Caco-2 (cell line): ENCODE data around the gene JPH3. TPM values are rescaled to one million over a fixed set of nuclear protein-coding genes. Genes with fewer than 3 reads are reported as not detected.
A peak's percentile ranks its signal among the peaks of the same experiment; 100 is the strongest.

Source experiments
- BruUV-seq: library from RNA; stranded (reverse); fragments of 400-500 nt; replicated peaks from 2 replicates; lab custom pipeline; 2021; lab: Mats Ljungman, UMichigan
- CTCF ChIA-PET: fragments of 300-600 bp; sonication (Branson Sonifier 250); formaldehyde crosslinking; loops from one replicate; lab custom pipeline; 2022; ENCODE audit warnings: antibody characterized with exemption; lab: Charles Lee
- POLR2A ChIA-PET: fragments of 300-600 bp; sonication (Branson Sonifier 250); formaldehyde crosslinking; loops from one replicate; lab custom pipeline; 2022; ENCODE audit warnings: antibody characterized with exemption; lab: Charles Lee
- DNase-seq, 2 experiments: peaks; one replicate each; pipeline versions ENCODE4 v3.0.0 to v3.0.0-alpha.2; 2020 to 2022
- H3K27me3 ChIP-seq: replicated peaks from 2 replicates; pipeline ENCODE4 v1.6.0; 2011; ENCODE audit warnings: low read length; ENCODE audit not compliant: control insufficient read depth, insufficient read depth
- H3K36me3 ChIP-seq: 2 replicates; pipeline ENCODE4 v1.5.1; 2011; ENCODE audit warnings: low read length; ENCODE audit not compliant: control insufficient read depth, insufficient read depth
- H3K4me1 ChIP-seq: fragments of 250-450 bp; sonication (Bioruptor Pico); 2 replicates; pipeline ENCODE4 v1.5.1; 2020; ENCODE audit warnings: mild to moderate bottlenecking
- H3K4me3 ChIP-seq: 2 replicates; pipeline ENCODE4 v1.5.1; 2011; ENCODE audit warnings: low read depth, mild to moderate bottlenecking, control low read depth, low read length
- H3K9me3 ChIP-seq: fragments of 250-450 bp; sonication (Bioruptor Pico); 2 replicates; pipeline ENCODE4 v1.5.1; 2020; ENCODE audit warnings: mild to moderate bottlenecking, moderate library complexity
- H3K27ac Mint-ChIP-seq: one replicate; pipeline ENCODE4 v1.8.0; 2022; ENCODE audit warnings: mixed read lengths; ENCODE audit not compliant: unreplicated experiment
- H3K27me3 Mint-ChIP-seq: one replicate; pipeline ENCODE4 v1.8.0; 2022; ENCODE audit warnings: mixed read lengths; ENCODE audit not compliant: insufficient read depth, unreplicated experiment
- H3K36me3 Mint-ChIP-seq: one replicate; pipeline ENCODE4 v1.8.0; 2022; ENCODE audit warnings: mild to moderate bottlenecking, mixed read lengths; ENCODE audit not compliant: insufficient read depth, unreplicated experiment
- H3K4me1 Mint-ChIP-seq: one replicate; pipeline ENCODE4 v1.8.0; 2022; ENCODE audit warnings: low read depth, mixed read lengths; ENCODE audit not compliant: unreplicated experiment
- H3K4me3 Mint-ChIP-seq: one replicate; pipeline ENCODE4 v1.8.0; 2022; ENCODE audit warnings: mild to moderate bottlenecking, moderate library complexity, mixed read lengths; ENCODE audit not compliant: unreplicated experiment
- H3K9me3 Mint-ChIP-seq: one replicate; pipeline ENCODE4 v1.8.0; 2022; ENCODE audit warnings: mixed read lengths; ENCODE audit not compliant: unreplicated experiment
- intact Hi-C: fragments of 100-400 bp; cut with micrococcal nuclease; formaldehyde crosslinking; loops from one replicate; pipeline ENCODE4 v1.10.0; 2022; ENCODE audit not compliant: unreplicated experiment
- total RNA-seq: library from RNA; stranded (reverse); gene quantifications from 2 replicates; pipeline ENCODE4 v1.2.3, GENCODE V29; 2022
- TF ChIP-seq, protein P1 (sequence below), 2 experiments: fragments of 200-600 bp in 1 of 2; IDR thresholded peaks; 1 replicate in 1 of 2; 2 replicates in 1 of 2; pipeline versions ENCODE4 v1.5.1 to v1.8.0; 2011 to 2022; ENCODE audit warnings: antibody characterized with exemption in 1 of 2, control low read depth in 1 of 2, inconsistent platforms in 1 of 2, low read depth in 1 of 2, low read length in 1 of 2, mild to moderate bottlenecking in 1 of 2, moderate library complexity in 1 of 2; ENCODE audit not compliant: insufficient read depth in 1 of 2, severe bottlenecking in 1 of 2, unreplicated experiment in 1 of 2

The JPH3 gene
- total RNA-seq, 1 experiment from 2014 or later = 4.8 TPM

DNA sequence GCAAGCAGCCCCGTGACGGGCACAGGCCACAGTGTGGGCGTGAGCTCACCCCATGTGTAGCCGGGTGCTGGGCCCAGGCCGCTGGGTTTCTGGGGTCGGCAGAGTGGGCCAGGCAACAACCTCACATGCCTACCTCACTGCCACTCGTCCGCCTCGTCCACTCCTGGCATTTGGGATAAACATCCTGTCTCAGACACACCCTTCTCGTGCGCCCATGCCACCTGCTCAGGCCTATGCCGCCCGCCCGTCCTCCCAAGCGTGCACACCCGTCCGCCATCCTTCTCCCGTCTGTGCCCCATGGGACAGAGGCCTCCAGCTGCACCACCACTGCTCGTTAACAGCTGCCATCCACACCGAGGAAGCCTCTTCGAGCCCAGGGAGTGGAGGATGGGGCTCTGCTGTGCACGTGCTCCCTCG is 99.2 kb downstream of the JPH3 start:
- Histone ChIP-seq H3K9me3 (no peaks in the 10 kb centered on the region), H3K27me3 (no peaks in the 10 kb centered on the region), H3K4me1 (no peaks in the 10 kb centered on the region), H3K36me3 (peaks cover 1% of the 10 kb centered on the region), H3K4me3 (no peak overlapping the region)
- no peak for DNase-seq
- no peaks in the 10 kb centered on the region for H3K27me3 Mint-ChIP-seq
- intact Hi-C loops = no loop called here
- TF ChIP-seq, protein P1, sequence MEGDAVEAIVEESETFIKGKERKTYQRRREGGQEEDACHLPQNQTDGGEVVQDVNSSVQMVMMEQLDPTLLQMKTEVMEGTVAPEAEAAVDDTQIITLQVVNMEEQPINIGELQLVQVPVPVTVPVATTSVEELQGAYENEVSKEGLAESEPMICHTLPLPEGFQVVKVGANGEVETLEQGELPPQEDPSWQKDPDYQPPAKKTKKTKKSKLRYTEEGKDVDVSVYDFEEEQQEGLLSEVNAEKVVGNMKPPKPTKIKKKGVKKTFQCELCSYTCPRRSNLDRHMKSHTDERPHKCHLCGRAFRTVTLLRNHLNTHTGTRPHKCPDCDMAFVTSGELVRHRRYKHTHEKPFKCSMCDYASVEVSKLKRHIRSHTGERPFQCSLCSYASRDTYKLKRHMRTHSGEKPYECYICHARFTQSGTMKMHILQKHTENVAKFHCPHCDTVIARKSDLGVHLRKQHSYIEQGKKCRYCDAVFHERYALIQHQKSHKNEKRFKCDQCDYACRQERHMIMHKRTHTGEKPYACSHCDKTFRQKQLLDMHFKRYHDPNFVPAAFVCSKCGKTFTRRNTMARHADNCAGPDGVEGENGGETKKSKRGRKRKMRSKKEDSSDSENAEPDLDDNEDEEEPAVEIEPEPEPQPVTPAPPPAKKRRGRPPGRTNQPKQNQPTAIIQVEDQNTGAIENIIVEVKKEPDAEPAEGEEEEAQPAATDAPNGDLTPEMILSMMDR (IDR thresholded peaks at IDR 0.05; ENCODE audit: insufficient read depth in 1 of 2, low read depth in 1 of 2, low read length in 1 of 2, severe bottlenecking in 1 of 2, unreplicated experiment in 1 of 2) = no peak
- H3K9me3 Mint-ChIP-seq = no peaks in the 10 kb centered on the region
- H3K27ac Mint-ChIP-seq = no peak overlapping the region
- no peaks in the 10 kb centered on the region for H3K4me1 Mint-ChIP-seq
- H3K36me3 Mint-ChIP-seq = peaks cover 29% of the 10 kb centered on the region
- POLR2A ChIA-PET = no interaction called here
- no TSS peak for BruUV-seq
- CTCF ChIA-PET = interaction anchor here (0.8 kb wide), 1 partner anchor 66 kb away, joined by 3 read pairs; no protein-coding TSS in a partner anchor
- H3K4me3 Mint-ChIP-seq = no peak overlapping the region

DNA sequence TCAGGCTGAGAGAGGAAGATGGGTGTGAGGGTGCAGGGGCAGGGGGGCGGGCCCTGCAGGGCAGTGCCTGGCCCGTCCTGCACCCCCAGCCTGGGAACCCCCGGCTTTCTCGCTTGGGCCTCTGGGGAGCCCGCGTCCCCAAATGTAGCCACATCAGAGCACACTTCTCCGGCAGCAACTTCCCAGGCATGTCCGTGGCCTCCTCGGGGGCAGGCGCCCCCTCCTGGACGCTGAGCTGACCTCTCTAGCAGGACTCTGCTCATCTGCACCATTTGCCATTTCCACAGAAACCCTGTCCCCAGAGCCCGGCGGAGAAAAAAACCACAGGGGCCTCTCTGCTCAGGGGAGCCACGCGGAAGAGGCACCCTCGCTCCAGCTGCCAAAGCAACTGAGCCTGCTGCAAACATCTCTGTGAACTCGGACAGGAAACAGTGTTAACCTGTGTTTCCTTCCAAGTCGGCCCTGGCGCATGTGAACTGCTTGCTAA is 100.1 kb downstream of the JPH3 start:
- no TSS peak for BruUV-seq
- no peak overlapping the region for H3K27ac Mint-ChIP-seq
- intact Hi-C loops = no loop called here

DNA sequence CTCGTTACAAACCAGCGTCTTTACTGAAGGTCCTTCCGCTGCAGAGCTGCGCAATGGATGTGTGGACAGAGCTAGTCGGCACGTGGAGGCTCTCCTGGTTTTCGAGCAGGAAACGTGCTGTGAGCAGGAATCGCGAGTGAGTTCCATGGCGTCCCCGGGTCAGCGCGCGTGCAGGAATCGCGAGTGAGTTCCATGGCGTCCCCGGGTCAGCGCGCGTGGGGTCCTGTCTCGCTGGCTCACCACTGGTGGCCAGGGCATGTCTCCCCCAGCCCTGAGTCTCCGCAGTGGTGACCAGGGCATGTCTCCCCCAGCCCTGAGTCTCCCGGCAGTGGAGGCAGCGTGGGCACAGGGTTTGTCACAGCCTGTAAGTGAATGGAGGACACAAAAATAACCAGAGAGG is 100.8 kb downstream of the JPH3 start:
- POLR2A ChIA-PET = no interaction called here
- no TSS peak for BruUV-seq
- Mint-ChIP-seq H3K4me3 (no peak overlapping the region), H3K36me3 (peaks cover 30% of the 10 kb centered on the region), H3K27ac (no peak overlapping the region), H3K4me1 (no peaks in the 10 kb centered on the region), H3K9me3 (no peaks in the 10 kb centered on the region), H3K27me3 (no peaks in the 10 kb centered on the region)
- no peaks in the 10 kb centered on the region for H3K4me1 ChIP-seq
- peaks cover 1% of the 10 kb centered on the region for H3K36me3 ChIP-seq
- intact Hi-C loops = no loop called here
- H3K9me3 ChIP-seq = no peaks in the 10 kb centered on the region
- DNase-seq = no peak
- CTCF ChIA-PET = interaction anchor here (0.6 kb wide), 1 partner anchor 74 kb away, joined by 4 read pairs; no protein-coding TSS in a partner anchor
- TF ChIP-seq, protein P1 (IDR thresholded peaks at IDR 0.05; ENCODE audit: insufficient read depth in 1 of 2, low read depth in 1 of 2, low read length in 1 of 2, severe bottlenecking in 1 of 2, unreplicated experiment in 1 of 2) = no peak
- H3K27me3 ChIP-seq = no peaks in the 10 kb centered on the region
- H3K4me3 ChIP-seq = no peak overlapping the region

More for the DNA sequence above, 100.1 kb downstream of the JPH3 start:
- Mint-ChIP-seq H3K36me3 (peaks cover 30% of the 10 kb centered on the region), H3K27me3 (no peaks in the 10 kb centered on the region), H3K4me3 (no peak overlapping the region), H3K4me1 (no peaks in the 10 kb centered on the region), H3K9me3 (no peaks in the 10 kb centered on the region)
- Histone ChIP-seq H3K27me3 (no peaks in the 10 kb centered on the region), H3K4me3 (no peak overlapping the region), H3K9me3 (no peaks in the 10 kb centered on the region), H3K36me3 (peaks cover 1% of the 10 kb centered on the region), H3K4me1 (no peaks in the 10 kb centered on the region)
- peak in 1 of 2 experiments; percentile 53 for DNase-seq
- ChIA-PET POLR2A (no interaction called here), CTCF (interaction anchor here (0.7 kb wide), 2 partner anchors 10 to 35 kb away, joined by 3 to 4 read pairs; no protein-coding TSS in a partner anchor)
- TF ChIP-seq, protein P1 (IDR thresholded peaks at IDR 0.05; ENCODE audit: insufficient read depth in 1 of 2, low read depth in 1 of 2, low read length in 1 of 2, severe bottlenecking in 1 of 2, unreplicated experiment in 1 of 2) = peak; percentile 52 to 58
